ENCODE results near the gene PDCL2. TPM values are rescaled to one million over a fixed set of nuclear protein-coding genes. Genes with fewer than 3 reads are reported as not detected.

PDCL2 gene
- total and polyA plus RNA-seq, 9 of the 15 experiments (the other 6 are each of a cell fraction or from before 2014, with no cell fraction given): 0.62 to 2.5 (median 1.2) TPM

DNA sequence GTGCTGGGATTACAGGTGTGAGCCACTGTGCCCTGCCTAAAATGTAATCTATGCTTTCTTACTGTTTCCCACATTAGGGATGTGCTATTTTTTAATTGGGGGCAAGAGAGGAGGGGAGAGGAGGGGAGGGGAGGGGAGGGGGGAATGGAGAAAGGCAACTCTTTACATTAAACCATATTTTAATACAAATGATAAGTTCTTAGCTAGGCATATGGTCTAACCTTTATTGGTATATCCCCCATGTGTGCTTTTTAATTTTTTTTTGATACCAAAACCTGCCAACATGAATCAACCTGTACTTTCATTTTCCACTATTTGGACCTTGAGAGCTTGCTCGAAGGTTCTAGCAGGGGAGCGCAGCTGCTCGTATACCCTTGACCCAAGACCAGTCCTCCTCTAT is 51.8 kb downstream of the PDCL2 start:
- Histone ChIP-seq H3K36me3 (ENCODE audit: control insufficient read depth, insufficient read depth, low read length) (peaks cover 5% of the 10 kb centered on the region; the same call in 1 of the 3 replicates), H3K9me1 (ENCODE audit: control insufficient read depth, insufficient read depth, low read length) (no peaks in the 10 kb centered on the region), H3K27ac (ENCODE audit: extremely low read depth, low read depth, low read length) (peak overlapping the region; percentile 33; the same call in 1 of the 3 replicates), H3K9me3 (replicated peaks; ENCODE audit: control insufficient read depth, insufficient read depth, low read depth, low read length) (0 out of 2 replicates have a peak, but pooled peaks cover 2% of the 10 kb centered on the region), H3K79me2 (ENCODE audit: control insufficient read depth, insufficient read depth, low read length) (peaks cover 92% of the 10 kb centered on the region), H4K20me1 (replicated peaks; ENCODE audit: control insufficient read depth, insufficient read depth, low read length) (no peaks in the 10 kb centered on the region), H3K27me3 (ENCODE audit: control insufficient read depth in 2 of 2, insufficient read depth in 2 of 2, low read length in 2 of 2) (no peaks in the 10 kb centered on the region), H3K4me1 (replicated peaks in 1 of 2; ENCODE audit: control insufficient read depth in 2 of 2, insufficient read depth in 2 of 2, low read length in 2 of 2) (peaks cover 0 to 20% of the 10 kb centered on the region in 2 experiments; a peak in 3 of 5 replicates), H3K4me3 (no peak overlapping the region), H3K9ac (ENCODE audit: insufficient read depth in 1 of 2, low read depth in 2 of 2, low read length in 2 of 2) (0 out of 4 replicates have a peak overlapping the region, but pooled peaks have one; percentile 21 to 38), H2AFZ (ENCODE audit: low read depth, low read length) (no peak overlapping the region), H3K4me2 (ENCODE audit: insufficient read depth, low read length) (no peak overlapping the region)
- WGBS (ENCODE audit: insufficient coverage, low coverage, missing lambda C conversion rate): 94% methylated on average over 3 of the region's 3 CpGs
- no TSS peak for BruUV-seq (replicated peaks)
- ChIA-PET CTCF (ENCODE audit: low intra/inter-chr PET ratio) (no interaction called here), POLR2A (interaction anchor here (1.3 kb wide), 1 partner anchor 8 kb away, joined by 4 read pairs; no protein-coding TSS in a partner anchor)
- in situ Hi-C loops (cut with MboI): loop anchor here (10.0 kb wide), 1 partner anchor 195 kb away; the partner anchor contains the start of gene SRD5A3
- intact Hi-C loops (cut with micrococcal nuclease): loop anchor here (10.0 kb wide), 1 partner anchor 355 kb away; no protein-coding TSS in a partner anchor
- no peak for ATAC-seq
- DNase-seq (ENCODE audit: extremely low read depth in 1 of 4, low spot score in 3 of 4): no peak
- TF ChIP-seq HNRNPK (IDR thresholded peaks at IDR 0.05; ENCODE audit: low read depth, low read length, poor library complexity, severe bottlenecking): peak; percentile 51
- TF ChIP-seq ZSCAN29 (IDR thresholded peaks at IDR 0.05): no peak
- no peak for FAIRE-seq

DNA sequence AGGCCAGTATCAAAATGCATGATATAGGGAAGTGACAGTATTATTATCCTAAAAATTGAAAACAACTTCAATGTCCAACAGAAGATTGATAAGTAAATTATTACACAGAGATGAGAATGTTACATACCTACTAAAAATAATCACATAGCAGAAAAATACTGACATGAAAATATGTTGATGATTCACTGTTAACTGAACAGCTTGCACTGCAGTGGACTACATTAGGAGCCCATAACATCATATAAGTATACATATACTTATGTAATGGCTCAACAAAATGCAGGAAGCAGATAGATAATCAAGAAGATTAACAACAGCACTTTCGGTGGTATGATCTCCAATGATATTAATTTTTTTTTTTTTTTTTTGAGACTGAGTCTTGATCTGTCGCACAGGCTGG is 52.4 kb downstream of the PDCL2 start:
- Histone ChIP-seq H3K9ac (ENCODE audit: insufficient read depth in 1 of 2, low read depth in 2 of 2, low read length in 2 of 2) (no peak overlapping the region), H3K4me2 (ENCODE audit: insufficient read depth, low read length) (no peak overlapping the region), H3K9me3 (replicated peaks; ENCODE audit: control insufficient read depth, insufficient read depth, low read depth, low read length) (0 out of 2 replicates have a peak, but pooled peaks cover 2% of the 10 kb centered on the region), H3K27ac (ENCODE audit: extremely low read depth, low read depth, low read length) (no peak overlapping the region), H4K20me1 (replicated peaks; ENCODE audit: control insufficient read depth, insufficient read depth, low read length) (no peaks in the 10 kb centered on the region), H2AFZ (ENCODE audit: low read depth, low read length) (no peak overlapping the region), H3K9me1 (ENCODE audit: control insufficient read depth, insufficient read depth, low read length) (no peaks in the 10 kb centered on the region), H3K79me2 (ENCODE audit: control insufficient read depth, insufficient read depth, low read length) (peaks cover 92% of the 10 kb centered on the region), H3K4me1 (replicated peaks in 1 of 2; ENCODE audit: control insufficient read depth in 2 of 2, insufficient read depth in 2 of 2, low read length in 2 of 2) (peaks cover 0 to 20% of the 10 kb centered on the region in 2 experiments; a peak in 3 of 5 replicates), H3K36me3 (ENCODE audit: control insufficient read depth, insufficient read depth, low read length) (peaks cover 5% of the 10 kb centered on the region; the same call in 1 of the 3 replicates), H3K4me3 (no peak overlapping the region), H3K27me3 (ENCODE audit: control insufficient read depth in 2 of 2, insufficient read depth in 2 of 2, low read length in 2 of 2) (no peaks in the 10 kb centered on the region)
- no peak for DNase-seq (ENCODE audit: extremely low read depth in 1 of 4, low spot score in 3 of 4)
- in situ Hi-C loops (cut with MboI) (loop anchor here (10.0 kb wide), 1 partner anchor 195 kb away; the partner anchor contains the start of gene SRD5A3), intact Hi-C loops (cut with micrococcal nuclease) (loop anchor here (10.0 kb wide), 1 partner anchor 355 kb away; no protein-coding TSS in a partner anchor)
- ATAC-seq: no peak
- WGBS (ENCODE audit: insufficient coverage, low coverage, missing lambda C conversion rate): 46% methylated on average over 1 of the region's 2 CpGs
- BruUV-seq (replicated peaks): no TSS peak
- POLR2A ChIA-PET: interaction anchor here (0.6 kb wide), 1 partner anchor 18 kb away, joined by 3 read pairs; no protein-coding TSS in a partner anchor
- CTCF ChIA-PET (ENCODE audit: low intra/inter-chr PET ratio): no interaction called here
- no peak for FAIRE-seq
- TF ChIP-seq NCOR1 (IDR thresholded peaks at IDR 0.05): no peak
- TF ChIP-seq KAT7 (CRISPR knock-in tag; IDR thresholded peaks at IDR 0.05; ENCODE audit: borderline replicate concordance): no peak
- no peak for TF ChIP-seq ESRRA (IDR thresholded peaks at IDR 0.05; ENCODE audit: borderline replicate concordance, low read depth)
- TF ChIP-seq ZNF699 (CRISPR knock-in tag; IDR thresholded peaks at IDR 0.05; ENCODE audit: insufficient replicate concordance): no peak
- no peak for TF ChIP-seq ZNF165 (CRISPR knock-in tag; IDR thresholded peaks at IDR 0.05; ENCODE audit: borderline replicate concordance)
- no peak for TF ChIP-seq FOXP1 (CRISPR knock-in tag; IDR thresholded peaks at IDR 0.05)
- TF ChIP-seq DDX20 (tag; IDR thresholded peaks at IDR 0.05; ENCODE audit: low read depth): no peak
- TF ChIP-seq MIER1 (IDR thresholded peaks at IDR 0.05; ENCODE audit: low read depth): no peak
- no peak for TF ChIP-seq ADNP (tag; IDR thresholded peaks at IDR 0.05)
- TF ChIP-seq, protein P1, sequence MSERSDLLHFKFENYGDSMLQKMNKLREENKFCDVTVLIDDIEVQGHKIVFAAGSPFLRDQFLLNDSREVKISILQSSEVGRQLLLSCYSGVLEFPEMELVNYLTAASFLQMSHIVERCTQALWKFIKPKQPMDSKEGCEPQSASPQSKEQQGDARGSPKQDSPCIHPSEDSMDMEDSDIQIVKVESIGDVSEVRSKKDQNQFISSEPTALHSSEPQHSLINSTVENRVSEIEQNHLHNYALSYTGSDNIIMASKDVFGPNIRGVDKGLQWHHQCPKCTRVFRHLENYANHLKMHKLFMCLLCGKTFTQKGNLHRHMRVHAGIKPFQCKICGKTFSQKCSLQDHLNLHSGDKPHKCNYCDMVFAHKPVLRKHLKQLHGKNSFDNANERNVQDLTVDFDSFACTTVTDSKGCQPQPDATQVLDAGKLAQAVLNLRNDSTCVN (CRISPR knock-in tag; IDR thresholded peaks at IDR 0.05): no peak
- TF ChIP-seq ZNF436 (CRISPR knock-in tag; IDR thresholded peaks at IDR 0.05): no peak
- TF ChIP-seq ETS2 (tag; IDR thresholded peaks at IDR 0.05; ENCODE audit: borderline replicate concordance, poor library complexity, severe bottlenecking): no peak

Data from K562 (cell line).